GM20431 (cell line): ENCODE results near the gene RAD17.
"Not testable (repeated sequence)": the region's sequence is repeated elsewhere in the genome, so short reads cannot be mapped to it uniquely, and the experiment has no call there.

Experiments used
- in situ Hi-C: fragments of 300-500 bp; cut with MseI, MboI; formaldehyde crosslinking; loops from one replicate; pipeline ENCODE4 v1.15.0; 2020; ENCODE audit warnings: low sequenced_read_pairs; ENCODE audit not compliant: unreplicated experiment

The RAD17 gene, protein sequence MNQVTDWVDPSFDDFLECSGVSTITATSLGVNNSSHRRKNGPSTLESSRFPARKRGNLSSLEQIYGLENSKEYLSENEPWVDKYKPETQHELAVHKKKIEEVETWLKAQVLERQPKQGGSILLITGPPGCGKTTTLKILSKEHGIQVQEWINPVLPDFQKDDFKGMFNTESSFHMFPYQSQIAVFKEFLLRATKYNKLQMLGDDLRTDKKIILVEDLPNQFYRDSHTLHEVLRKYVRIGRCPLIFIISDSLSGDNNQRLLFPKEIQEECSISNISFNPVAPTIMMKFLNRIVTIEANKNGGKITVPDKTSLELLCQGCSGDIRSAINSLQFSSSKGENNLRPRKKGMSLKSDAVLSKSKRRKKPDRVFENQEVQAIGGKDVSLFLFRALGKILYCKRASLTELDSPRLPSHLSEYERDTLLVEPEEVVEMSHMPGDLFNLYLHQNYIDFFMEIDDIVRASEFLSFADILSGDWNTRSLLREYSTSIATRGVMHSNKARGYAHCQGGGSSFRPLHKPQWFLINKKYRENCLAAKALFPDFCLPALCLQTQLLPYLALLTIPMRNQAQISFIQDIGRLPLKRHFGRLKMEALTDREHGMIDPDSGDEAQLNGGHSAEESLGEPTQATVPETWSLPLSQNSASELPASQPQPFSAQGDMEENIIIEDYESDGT

DNA sequence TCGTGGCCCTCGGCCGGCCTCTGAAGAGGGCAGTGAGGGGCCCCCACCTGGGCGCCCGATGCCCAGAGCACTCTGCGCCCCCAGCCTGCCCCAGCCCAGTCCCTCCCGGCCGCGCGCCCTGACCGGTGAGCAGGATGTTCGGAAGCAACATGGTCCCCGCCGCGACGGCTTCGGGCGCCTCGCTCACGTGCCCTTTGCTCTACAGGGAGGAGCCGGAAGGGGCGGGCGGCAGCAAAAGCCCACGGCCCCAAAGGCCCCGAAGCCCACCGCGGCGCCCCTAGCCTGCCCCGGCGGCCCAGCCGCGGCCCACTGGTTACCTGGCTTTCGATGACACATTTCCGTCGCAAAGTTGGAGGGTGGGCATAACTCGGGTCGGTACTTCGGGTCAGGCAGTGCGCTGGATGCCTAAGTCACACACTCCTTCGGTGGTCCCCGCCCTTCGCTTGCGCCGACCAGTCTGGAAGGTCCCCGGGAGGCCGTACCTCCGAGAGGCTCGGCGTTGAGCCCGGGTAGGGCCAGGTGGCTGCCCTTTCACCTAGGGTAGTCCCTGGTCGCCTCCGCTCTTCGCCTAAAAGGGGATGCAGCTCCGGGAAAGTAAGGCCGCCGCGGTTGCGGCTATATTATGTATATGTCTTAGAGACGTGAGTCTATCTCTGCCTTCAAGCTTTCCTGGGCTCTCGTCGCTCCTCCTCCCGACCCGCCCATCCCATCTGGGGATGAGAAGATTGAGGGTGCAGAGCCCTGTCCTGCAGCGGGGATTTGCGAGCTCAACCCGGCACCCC lies at the start of gene RAD17, which contains the start of the genes AK6 and TAF9:
Gene RAD17, plus strand, starts transcription at position 479 of the 782 bp plus-strand sequence. CDS start 2,391 bp downstream, outside the sequence.
Gene AK6, minus strand, starts transcription at position 181 of the 782 bp plus-strand sequence. Its CDS starts 30 bp downstream, at position 151.
Gene TAF9, minus strand, starts transcription at position 181 of the 782 bp plus-strand sequence. CDS start 3,783 bp downstream, outside the sequence.
- in situ Hi-C loops: no loop called here

DNA sequence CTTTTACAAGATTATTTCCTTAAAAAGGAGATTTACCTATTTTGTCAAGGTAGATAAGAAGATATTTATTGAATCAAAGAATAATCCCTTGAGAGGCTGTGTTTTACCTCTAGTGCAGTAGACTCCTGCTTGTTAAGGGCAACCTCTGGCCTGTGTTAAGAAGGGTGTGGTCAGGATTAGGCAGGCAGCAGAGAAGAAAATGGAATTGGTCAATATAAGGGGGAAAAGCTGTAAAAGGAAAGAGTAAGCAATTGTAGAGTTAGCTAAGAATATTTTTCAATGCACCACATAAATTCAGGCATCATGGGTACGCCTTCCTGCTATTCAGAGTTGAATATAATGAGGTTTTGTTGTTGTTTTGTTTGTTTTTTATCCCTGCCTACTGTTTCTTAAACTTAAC lies 43.3 kb upstream of the RAD17 start:
- in situ Hi-C loops: no loop called here

DNA sequence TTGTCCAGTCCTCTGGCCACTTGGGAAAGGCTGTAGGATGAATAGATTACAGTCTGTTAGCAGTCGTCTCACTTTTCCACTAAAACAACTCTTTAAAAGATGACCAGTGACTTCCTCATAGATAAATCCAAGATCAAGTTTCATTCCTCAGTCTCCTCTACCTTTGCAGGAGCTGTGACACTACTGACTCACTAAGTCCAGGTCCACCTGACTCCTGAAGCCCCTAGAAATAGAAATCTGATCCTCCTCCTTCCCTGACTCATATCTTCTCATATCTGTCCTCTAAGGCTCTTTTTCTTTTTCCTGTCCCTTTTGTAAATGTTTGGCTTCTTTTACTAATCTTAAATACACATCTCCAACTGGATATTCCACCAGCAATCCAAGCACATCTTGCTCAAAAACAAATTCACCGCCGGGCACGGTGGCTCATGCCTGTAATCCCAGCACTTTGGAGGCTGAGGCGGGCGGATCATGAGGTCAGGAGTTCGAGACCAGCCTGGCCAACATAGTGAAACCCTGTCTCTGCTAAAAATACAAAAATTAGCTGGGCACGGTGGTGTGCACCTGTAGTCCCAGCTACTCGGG lies 39.6 kb upstream of the RAD17 start:
- in situ Hi-C loops: no loop called here

DNA sequence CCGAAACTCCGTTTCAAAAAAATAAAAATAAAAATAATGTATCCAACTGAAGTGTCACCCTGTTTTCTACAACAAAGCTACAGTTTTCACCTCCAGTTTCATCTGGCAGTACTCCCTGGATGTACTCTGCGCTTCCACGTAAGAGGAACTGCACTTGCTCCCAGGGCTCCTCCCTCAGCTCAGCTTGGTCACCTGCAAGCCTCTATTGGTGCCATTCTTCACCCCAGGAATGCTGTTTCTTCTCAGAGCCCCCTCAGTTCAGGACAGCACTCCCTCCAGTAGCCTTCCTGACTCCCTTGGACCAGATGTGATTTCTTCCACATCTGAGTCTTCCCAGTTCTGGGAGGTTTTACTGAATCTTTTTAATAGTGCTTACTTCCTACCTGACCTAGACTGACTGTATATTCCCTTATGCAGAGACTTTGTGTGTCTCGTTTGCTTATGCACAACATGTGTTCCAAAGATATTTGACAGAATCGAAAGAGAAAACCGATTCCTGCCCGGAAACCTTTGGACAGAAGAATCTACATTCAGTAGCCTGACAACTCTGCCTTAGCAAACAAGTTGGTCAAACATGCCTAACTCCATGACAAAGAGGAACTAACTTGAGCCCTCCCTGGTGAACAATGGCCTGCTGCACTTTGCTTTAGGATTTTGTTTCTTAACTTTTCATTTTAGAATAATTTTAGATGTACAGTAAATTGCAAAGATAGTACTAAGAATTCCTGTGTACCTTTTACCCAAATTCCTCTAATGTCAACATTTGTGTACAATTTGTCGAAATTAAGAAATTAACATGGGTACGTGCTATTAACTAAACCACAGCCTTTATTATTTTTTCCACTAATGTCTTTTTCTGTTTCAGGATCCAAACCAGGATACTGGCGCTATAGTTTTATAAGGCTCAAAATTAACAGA lies 37.8 kb upstream of the RAD17 start:
- in situ Hi-C loops: no loop called here

DNA sequence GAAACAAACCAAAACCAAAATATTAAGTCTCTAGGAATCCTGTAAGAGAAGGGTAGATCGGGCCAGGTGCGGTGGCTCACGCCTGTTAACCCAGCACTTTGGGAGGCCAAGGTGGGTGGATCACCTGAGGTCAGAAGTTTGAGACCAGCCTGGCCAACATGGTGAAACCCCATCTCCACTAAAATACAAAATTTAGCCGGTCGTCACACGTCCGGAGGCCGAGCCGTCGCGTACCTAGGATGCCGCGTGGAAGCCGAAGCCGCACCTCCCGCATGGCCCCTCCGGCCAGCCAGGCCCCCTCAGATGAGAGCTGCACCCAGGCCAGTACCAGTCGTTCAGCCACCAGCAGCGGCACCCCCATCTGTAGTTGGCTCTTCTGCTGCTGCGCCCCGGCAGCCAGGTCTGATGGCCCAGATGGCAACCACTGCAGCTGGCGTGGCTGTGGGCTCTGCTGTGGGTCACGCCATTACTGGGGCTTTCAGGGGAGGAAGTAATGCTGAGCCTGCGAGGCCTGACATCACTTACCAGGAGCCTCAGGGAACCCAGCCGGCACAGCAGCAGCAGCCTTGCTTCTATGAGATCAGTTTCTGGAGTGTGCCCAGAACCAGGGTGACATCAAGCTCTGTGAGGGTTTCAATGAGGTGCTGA lies 35.8 kb upstream of the RAD17 start:
- in situ Hi-C loops: not testable (repeated sequence)

DNA sequence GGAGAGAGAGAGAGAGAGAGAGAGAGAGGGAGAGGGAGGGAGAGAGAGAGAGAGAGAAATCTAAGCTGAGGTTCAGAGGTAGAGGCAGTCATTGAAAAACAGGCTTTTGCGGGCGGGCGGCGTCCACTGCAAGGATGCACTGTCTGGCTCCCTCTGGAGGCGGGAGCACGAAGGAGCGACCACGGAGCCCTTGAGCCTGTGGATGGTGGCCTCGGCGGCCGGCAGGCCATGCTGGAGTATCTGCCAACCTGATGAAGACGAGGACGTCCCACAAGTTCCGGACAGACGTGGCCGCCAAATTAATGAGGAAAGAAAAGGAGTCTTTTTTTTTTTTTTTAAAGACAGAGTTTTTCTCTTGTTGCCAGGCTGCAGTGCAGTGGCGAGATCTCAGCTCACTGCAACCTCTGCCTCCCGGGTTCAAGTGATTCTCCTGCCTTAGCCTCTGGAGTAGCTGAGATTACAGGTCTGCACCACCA lies 34.8 kb upstream of the RAD17 start:
- in situ Hi-C loops: no loop called here

DNA sequence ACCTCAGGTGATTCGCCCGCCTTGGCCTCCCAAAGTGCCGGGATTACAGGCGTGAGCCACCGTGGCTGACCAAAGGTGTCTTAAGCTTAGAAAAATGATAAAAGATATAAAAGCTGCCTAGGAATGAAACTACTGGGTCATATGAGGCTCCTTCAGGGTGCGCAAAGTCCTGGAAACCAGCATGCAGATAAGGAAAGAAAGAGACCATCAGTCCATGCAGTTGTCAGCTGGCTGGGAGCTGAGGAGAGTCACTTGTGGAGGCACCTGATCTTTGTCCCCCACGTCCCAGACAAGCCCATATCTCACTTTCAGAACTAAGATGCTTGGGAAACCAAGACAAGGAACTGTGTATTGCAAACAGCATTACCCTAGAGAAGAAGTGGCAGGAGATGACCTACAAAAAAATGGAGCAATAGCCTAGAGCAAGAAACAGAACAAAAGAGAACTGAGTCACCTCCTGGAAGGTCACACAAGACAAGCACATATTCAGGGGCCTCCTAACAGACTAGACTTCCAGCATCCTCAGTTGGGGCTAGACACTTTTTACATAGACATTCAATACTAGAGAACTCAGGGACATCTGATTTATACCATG lies 34.2 kb upstream of the RAD17 start:
- in situ Hi-C loops: no loop called here

DNA sequence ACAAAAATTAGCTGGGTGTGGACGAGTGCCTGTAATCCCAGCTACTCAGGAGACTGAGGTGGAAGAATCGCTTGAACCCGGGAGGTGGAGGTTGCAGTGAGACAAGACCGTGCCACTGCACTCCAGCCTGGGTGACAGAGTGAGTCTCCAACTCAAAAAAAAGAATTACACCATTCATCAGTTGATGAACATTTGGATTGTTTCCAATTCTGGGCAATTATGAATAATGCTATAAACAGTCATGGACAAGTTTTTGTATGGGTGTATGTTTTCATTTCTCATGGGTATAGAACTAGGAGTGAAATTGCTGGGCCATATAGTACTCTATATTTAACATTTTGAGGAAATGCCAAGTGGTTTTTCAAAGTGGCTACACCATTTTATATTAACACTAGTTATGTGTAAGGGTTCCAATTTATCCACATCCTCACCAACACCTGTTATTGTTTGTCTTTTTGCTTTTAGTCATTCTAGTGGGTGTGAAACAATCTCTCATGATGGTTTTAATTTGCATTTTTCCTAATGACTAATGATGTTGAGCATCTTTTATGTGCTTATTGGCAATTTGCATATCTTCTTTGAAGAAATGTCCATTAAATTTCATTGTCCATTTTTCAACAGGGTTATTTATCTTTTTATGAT lies 28.0 kb upstream of the RAD17 start:
- in situ Hi-C loops: no loop called here

DNA sequence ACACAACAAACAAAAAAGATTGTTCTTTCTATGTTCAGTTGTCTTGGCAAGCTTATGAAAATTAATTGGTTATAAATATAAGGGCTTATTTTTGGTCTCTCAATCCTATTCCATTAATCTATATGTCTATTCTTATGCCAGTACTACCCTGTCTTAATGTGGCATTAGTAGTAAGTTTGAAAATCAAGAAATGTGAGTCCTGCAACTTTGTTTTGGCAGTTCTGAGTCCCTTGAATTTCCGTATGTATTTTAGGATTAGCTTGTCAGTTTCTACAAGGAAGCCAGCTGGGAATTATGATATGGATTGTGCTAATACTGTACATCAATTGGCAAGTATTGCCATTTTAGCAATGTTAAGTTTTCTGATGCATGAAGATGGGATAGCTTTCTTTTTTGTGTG lies 26.5 kb upstream of the RAD17 start:
- in situ Hi-C loops: no loop called here

DNA sequence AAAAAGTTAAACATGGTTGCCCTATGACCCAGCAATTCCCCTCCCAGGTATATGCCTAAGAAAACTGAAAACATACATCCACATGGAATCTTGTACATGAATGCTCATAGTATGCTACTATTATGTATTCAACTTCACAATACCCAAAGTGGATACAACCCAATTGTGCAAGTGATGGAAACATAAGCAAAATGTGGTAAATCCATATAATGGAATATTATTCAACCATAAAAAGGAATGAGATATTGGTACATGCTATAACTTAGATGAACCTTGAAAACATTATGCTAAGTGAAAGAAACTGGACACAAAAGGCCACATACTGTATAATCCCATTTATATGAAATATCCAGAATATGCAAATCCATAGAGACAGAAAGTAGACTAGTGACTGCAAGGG lies 19.0 kb upstream of the RAD17 start:
- in situ Hi-C loops: no loop called here

DNA sequence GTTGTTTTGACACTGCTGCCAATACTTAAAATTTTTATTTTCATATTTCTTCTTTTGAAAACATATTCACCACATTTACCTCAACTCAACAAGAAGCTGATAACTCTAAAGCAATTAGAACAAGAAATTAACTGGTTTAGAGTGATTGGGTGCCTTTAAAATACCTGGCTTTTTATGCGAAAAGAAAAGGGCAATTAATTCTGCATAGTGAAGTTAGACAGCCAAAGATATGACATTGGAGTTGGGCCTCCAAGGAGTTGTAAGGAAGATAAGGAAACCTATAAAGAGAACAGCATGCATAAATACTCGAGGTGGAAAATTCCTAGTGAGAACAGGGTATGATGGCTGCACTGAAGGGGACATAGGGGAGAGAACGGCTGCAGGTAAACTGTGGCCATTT lies 9.9 kb upstream of the RAD17 start:
- in situ Hi-C loops: no loop called here

DNA sequence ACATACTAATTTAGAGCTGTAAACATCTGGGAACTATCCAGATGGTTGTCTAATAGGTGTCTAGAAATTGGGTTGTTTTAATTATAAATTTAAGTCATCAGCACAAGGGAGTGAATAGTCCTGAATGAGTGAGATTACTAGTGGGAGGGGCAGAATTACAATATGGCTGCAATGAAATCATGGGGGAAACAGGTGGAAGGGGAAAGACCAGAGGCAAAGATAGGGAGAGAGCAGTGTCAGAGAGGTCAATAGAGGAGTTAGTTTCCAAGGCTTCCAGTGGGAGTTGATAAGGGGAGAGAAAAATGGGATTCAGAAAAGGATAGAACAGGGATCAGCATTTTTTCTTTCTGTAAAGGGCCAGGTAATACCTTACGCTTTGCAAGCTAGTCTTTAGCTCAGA lies 9.2 kb upstream of the RAD17 start:
- in situ Hi-C loops: no loop called here

DNA sequence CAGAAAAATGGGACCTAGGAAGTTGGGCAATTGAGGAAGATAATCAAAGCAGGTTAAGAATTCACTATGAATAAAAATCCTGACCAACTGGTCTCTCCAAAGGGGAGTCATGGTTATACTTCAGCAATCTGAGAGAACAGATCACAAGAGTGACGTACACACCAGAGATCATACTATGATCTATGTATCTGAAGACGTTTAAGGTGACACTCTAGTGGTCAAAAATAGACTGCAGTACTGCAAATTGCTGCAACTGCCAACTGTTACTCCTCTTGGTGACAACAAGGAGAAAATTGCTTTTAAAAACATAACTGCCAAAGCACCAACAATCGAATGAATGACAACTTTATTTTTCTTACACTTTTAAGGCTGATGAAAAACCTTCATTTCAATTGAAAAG lies 5.2 kb upstream of the RAD17 start:
- in situ Hi-C loops: no loop called here

DNA sequence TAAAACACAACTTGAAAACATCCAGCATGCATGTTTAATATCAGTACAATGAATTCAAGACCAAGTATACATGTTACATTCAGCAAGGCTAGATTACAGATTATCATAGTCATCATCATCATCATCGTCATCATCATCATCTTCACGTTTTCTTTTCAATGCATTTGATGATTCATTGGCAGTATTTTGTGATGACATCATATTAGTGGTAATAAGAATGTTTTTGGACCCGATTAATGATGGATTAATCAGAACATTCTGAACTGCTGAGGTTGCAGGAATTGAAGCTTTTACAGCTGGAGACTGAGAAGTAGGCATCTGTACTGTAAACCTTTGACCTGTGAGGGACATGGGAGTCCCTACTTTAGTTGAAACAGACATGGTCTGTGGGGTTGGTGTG lies 4.8 kb upstream of the RAD17 start:
- in situ Hi-C loops: no loop called here

DNA sequence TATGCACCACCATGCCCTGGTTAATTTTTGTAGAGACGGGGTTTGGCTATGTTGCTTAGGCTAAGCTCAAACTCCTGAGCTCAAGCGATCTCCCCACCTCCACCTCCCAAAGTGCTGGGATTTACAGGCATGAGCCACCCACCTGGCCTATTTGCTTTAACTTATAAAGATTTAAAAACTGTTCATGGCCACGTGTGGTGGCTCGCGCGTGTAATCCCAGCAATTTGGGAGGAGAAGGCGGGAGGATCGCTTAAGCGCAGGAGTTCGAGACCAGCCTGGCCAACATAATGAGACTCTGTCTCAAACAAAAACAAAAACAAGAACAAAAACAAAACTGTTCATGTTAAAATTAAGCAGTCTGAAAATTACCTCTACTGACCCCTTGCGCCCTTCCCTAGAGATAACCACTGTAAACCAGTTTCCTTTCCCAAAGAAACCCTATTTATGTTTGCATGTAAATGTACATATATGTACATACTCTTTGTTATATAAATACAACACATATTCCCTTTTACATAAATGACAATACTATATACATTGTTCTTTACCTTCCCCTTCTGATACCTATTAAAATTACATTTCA lies 1.8 kb upstream of the RAD17 start:
- in situ Hi-C loops: no loop called here

DNA sequence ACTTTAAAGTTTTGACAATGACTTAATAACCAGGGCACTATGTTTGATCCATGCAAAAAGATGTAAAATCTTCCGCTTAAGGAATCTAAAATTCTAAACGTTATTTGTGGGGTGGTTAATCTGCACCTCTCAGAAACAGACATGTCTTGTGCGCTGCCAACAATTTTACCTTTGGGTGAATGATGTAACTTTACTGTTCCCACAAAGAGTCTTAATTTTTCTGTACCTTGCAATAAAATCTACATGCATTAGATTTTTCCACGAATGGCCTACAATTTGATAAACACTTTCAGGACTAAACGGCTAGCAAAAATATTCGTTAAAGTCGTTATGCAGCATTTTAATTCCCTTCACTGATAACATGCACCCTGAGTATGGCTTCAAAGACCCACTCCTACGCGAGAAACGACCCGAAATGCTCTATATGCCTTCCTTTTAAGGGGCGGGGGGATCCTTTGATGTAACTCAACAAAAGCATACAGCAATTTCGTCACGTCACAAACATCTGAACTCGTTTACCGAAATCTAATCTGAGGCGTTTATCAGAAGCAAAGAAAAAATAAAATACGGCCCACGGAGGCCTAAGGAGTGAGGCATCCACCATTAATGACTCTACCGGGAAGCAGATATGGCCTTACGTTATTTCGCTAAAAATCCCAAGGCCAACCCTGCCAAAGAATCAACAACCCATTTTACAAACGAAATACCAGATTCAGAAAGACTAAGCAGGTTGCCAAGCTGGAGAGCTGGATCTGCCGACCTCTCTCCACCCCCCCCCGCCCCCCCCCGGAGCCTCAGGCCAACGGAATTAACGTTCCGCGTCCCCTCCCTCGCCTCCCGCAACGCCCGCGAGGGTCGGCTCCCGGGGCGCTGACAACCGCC lies 919 bp upstream of the RAD17 start:
- in situ Hi-C loops: no loop called here
